ENCODE data around the gene TMEM129.

The TMEM129 gene

GRCh38 chr4:1748465-1748995 is 27.4 kb upstream of the TMEM129 start:
- DNase-seq (ENCODE audit: low read depth), result peak; percentile 80
- no peak overlapping the region for H3K4me3 ChIP-seq (ENCODE audit: low read length)
- no peaks in the 10 kb centered on the region for H3K9me3 ChIP-seq (ENCODE audit: control insufficient read depth, low read length)
- H3K36me3 ChIP-seq (ENCODE audit: control insufficient read depth, insufficient read depth, low read length, severe bottlenecking), result no peaks in the 10 kb centered on the region
- H3K9ac ChIP-seq (ENCODE audit: low read length), result no peak overlapping the region
- H3K4me1 ChIP-seq (ENCODE audit: control insufficient read depth, insufficient read depth, low read length), result no peaks in the 10 kb centered on the region
- H3K27me3 ChIP-seq (replicated peaks; ENCODE audit: control insufficient read depth, insufficient read depth, low read length), result peaks cover 4% of the 10 kb centered on the region

GRCh38 chr4:1747603-1747967 is 26.5 kb upstream of the TMEM129 start:
- H3K36me3 ChIP-seq (ENCODE audit: control insufficient read depth, insufficient read depth, low read length, severe bottlenecking), result no peaks in the 10 kb centered on the region
- H3K4me3 ChIP-seq (ENCODE audit: low read length), result no peak overlapping the region
- H3K9ac ChIP-seq (ENCODE audit: low read length), result no peak overlapping the region
- H3K27me3 ChIP-seq (replicated peaks; ENCODE audit: control insufficient read depth, insufficient read depth, low read length), result peaks cover 4% of the 10 kb centered on the region
- no peak for DNase-seq (ENCODE audit: low read depth)
- no peaks in the 10 kb centered on the region for H3K9me3 ChIP-seq (ENCODE audit: control insufficient read depth, low read length)
- H3K4me1 ChIP-seq (ENCODE audit: control insufficient read depth, insufficient read depth, low read length), result no peaks in the 10 kb centered on the region

GRCh38 chr4:1746919-1747602 is 25.9 kb upstream of the TMEM129 start:
- no peaks in the 10 kb centered on the region for H3K4me1 ChIP-seq (ENCODE audit: control insufficient read depth, insufficient read depth, low read length)
- no peak overlapping the region for H3K4me3 ChIP-seq (ENCODE audit: low read length)
- H3K9me3 ChIP-seq (ENCODE audit: control insufficient read depth, low read length), result no peaks in the 10 kb centered on the region
- H3K9ac ChIP-seq (ENCODE audit: low read length), result no peak overlapping the region
- no peaks in the 10 kb centered on the region for H3K36me3 ChIP-seq (ENCODE audit: control insufficient read depth, insufficient read depth, low read length, severe bottlenecking)
- no peak for DNase-seq (ENCODE audit: low read depth)
- H3K27me3 ChIP-seq (replicated peaks; ENCODE audit: control insufficient read depth, insufficient read depth, low read length), result peaks cover 4% of the 10 kb centered on the region

- peaks cover 4% of the 10 kb centered on the region for H3K27me3 ChIP-seq (replicated peaks; ENCODE audit: control insufficient read depth, insufficient read depth, low read length)
- H3K4me1 ChIP-seq (ENCODE audit: control insufficient read depth, insufficient read depth, low read length), result no peaks in the 10 kb centered on the region
- peak; percentile 79 for DNase-seq (ENCODE audit: low read depth)
- no peak overlapping the region for H3K4me3 ChIP-seq (ENCODE audit: low read length)
- H3K9me3 ChIP-seq (ENCODE audit: control insufficient read depth, low read length), result no peaks in the 10 kb centered on the region
- H3K36me3 ChIP-seq (ENCODE audit: control insufficient read depth, insufficient read depth, low read length, severe bottlenecking), result peaks cover under 1% of the 10 kb centered on the region
- no peak overlapping the region for H3K9ac ChIP-seq (ENCODE audit: low read length)
These were observed 25.2 kb upstream of the TMEM129 start for GRCh38 chr4:1746265-1746691.

GRCh38 chr4:1745697-1746096 is 24.6 kb upstream of the TMEM129 start:
- no peaks in the 10 kb centered on the region for H3K9me3 ChIP-seq (ENCODE audit: control insufficient read depth, low read length)
- H3K4me3 ChIP-seq (ENCODE audit: low read length), result no peak overlapping the region
- peaks cover 4% of the 10 kb centered on the region for H3K27me3 ChIP-seq (replicated peaks; ENCODE audit: control insufficient read depth, insufficient read depth, low read length)
- peaks cover 5% of the 10 kb centered on the region for H3K36me3 ChIP-seq (ENCODE audit: control insufficient read depth, insufficient read depth, low read length, severe bottlenecking)
- no peak overlapping the region for H3K9ac ChIP-seq (ENCODE audit: low read length)
- H3K4me1 ChIP-seq (ENCODE audit: control insufficient read depth, insufficient read depth, low read length), result no peaks in the 10 kb centered on the region
- DNase-seq (ENCODE audit: low read depth), result no peak

GRCh38 chr4:1745165-1745564 is 24.0 kb upstream of the TMEM129 start:
- Histone ChIP-seq H3K36me3 (ENCODE audit: control insufficient read depth, insufficient read depth, low read length, severe bottlenecking) (peaks cover 5% of the 10 kb centered on the region), H3K4me3 (ENCODE audit: low read length) (no peak overlapping the region), H3K9ac (ENCODE audit: low read length) (no peak overlapping the region), H3K9me3 (ENCODE audit: control insufficient read depth, low read length) (no peaks in the 10 kb centered on the region), H3K4me1 (ENCODE audit: control insufficient read depth, insufficient read depth, low read length) (no peaks in the 10 kb centered on the region), H3K27me3 (replicated peaks; ENCODE audit: control insufficient read depth, insufficient read depth, low read length) (peaks cover 4% of the 10 kb centered on the region)
- no peak for DNase-seq (ENCODE audit: low read depth)

- H3K36me3 ChIP-seq (ENCODE audit: control insufficient read depth, insufficient read depth, low read length, severe bottlenecking), result peaks cover 5% of the 10 kb centered on the region
- H3K4me3 ChIP-seq (ENCODE audit: low read length), result no peak overlapping the region
- H3K9me3 ChIP-seq (ENCODE audit: control insufficient read depth, low read length), result no peaks in the 10 kb centered on the region
- no peaks in the 10 kb centered on the region for H3K4me1 ChIP-seq (ENCODE audit: control insufficient read depth, insufficient read depth, low read length)
- H3K27me3 ChIP-seq (replicated peaks; ENCODE audit: control insufficient read depth, insufficient read depth, low read length), result peaks cover 4% of the 10 kb centered on the region
- no peak for DNase-seq (ENCODE audit: low read depth)
- H3K9ac ChIP-seq (ENCODE audit: low read length), result no peak overlapping the region
These were observed 23.4 kb upstream of the TMEM129 start for GRCh38 chr4:1744552-1744951.

GRCh38 chr4:1743975-1744374 is 22.9 kb upstream of the TMEM129 start:
- DNase-seq (ENCODE audit: low read depth), result no peak
- no peak overlapping the region for H3K9ac ChIP-seq (ENCODE audit: low read length)

GRCh38 chr4:1743551-1743950 is 22.4 kb upstream of the TMEM129 start:
- H3K4me3 ChIP-seq (ENCODE audit: low read length), result no peak overlapping the region
- no peak overlapping the region for H3K9ac ChIP-seq (ENCODE audit: low read length)
- peaks cover 6% of the 10 kb centered on the region for H3K36me3 ChIP-seq (ENCODE audit: control insufficient read depth, insufficient read depth, low read length, severe bottlenecking)
- peaks cover 4% of the 10 kb centered on the region for H3K9me3 ChIP-seq (ENCODE audit: control insufficient read depth, low read length)
- DNase-seq (ENCODE audit: low read depth), result no peak
- H3K4me1 ChIP-seq (ENCODE audit: control insufficient read depth, insufficient read depth, low read length), result no peaks in the 10 kb centered on the region
- H3K27me3 ChIP-seq (replicated peaks; ENCODE audit: control insufficient read depth, insufficient read depth, low read length), result peaks cover 4% of the 10 kb centered on the region

More at GRCh38 chr4:1743975-1744374, 22.9 kb upstream of the TMEM129 start:
- no peaks in the 10 kb centered on the region for H3K4me1 ChIP-seq (ENCODE audit: control insufficient read depth, insufficient read depth, low read length)
- H3K27me3 ChIP-seq (replicated peaks; ENCODE audit: control insufficient read depth, insufficient read depth, low read length), result peaks cover 4% of the 10 kb centered on the region
- H3K36me3 ChIP-seq (ENCODE audit: control insufficient read depth, insufficient read depth, low read length, severe bottlenecking), result peaks cover 5% of the 10 kb centered on the region
- H3K4me3 ChIP-seq (ENCODE audit: low read length), result no peak overlapping the region
- H3K9me3 ChIP-seq (ENCODE audit: control insufficient read depth, low read length), result no peaks in the 10 kb centered on the region

- peaks cover 21% of the 10 kb centered on the region for H3K36me3 ChIP-seq (ENCODE audit: control insufficient read depth, insufficient read depth, low read length, severe bottlenecking)
- H3K9me3 ChIP-seq (ENCODE audit: control insufficient read depth, low read length), result peaks cover 19% of the 10 kb centered on the region
- no peak overlapping the region for H3K9ac ChIP-seq (ENCODE audit: low read length)
- H3K27me3 ChIP-seq (replicated peaks; ENCODE audit: control insufficient read depth, insufficient read depth, low read length), result no peaks in the 10 kb centered on the region
- no peaks in the 10 kb centered on the region for H3K4me1 ChIP-seq (ENCODE audit: control insufficient read depth, insufficient read depth, low read length)
- DNase-seq (ENCODE audit: low read depth), result no peak
- no peak overlapping the region for H3K4me3 ChIP-seq (ENCODE audit: low read length)
These were observed 20.1 kb upstream of the TMEM129 start for GRCh38 chr4:1741208-1741607.

- H3K9ac ChIP-seq (ENCODE audit: low read length), result no peak overlapping the region
- DNase-seq (ENCODE audit: low read depth), result no peak
- no peak overlapping the region for H3K4me3 ChIP-seq (ENCODE audit: low read length)
- no peaks in the 10 kb centered on the region for H3K27me3 ChIP-seq (replicated peaks; ENCODE audit: control insufficient read depth, insufficient read depth, low read length)
- H3K9me3 ChIP-seq (ENCODE audit: control insufficient read depth, low read length), result peaks cover 19% of the 10 kb centered on the region
- H3K4me1 ChIP-seq (ENCODE audit: control insufficient read depth, insufficient read depth, low read length), result no peaks in the 10 kb centered on the region
- peaks cover 21% of the 10 kb centered on the region for H3K36me3 ChIP-seq (ENCODE audit: control insufficient read depth, insufficient read depth, low read length, severe bottlenecking)
These were observed 19.0 kb upstream of the TMEM129 start for GRCh38 chr4:1740021-1740545.

Measured in adipocyte (in vitro differentiated cells).